ENCODE measurements around the gene GPR162.

DNA sequence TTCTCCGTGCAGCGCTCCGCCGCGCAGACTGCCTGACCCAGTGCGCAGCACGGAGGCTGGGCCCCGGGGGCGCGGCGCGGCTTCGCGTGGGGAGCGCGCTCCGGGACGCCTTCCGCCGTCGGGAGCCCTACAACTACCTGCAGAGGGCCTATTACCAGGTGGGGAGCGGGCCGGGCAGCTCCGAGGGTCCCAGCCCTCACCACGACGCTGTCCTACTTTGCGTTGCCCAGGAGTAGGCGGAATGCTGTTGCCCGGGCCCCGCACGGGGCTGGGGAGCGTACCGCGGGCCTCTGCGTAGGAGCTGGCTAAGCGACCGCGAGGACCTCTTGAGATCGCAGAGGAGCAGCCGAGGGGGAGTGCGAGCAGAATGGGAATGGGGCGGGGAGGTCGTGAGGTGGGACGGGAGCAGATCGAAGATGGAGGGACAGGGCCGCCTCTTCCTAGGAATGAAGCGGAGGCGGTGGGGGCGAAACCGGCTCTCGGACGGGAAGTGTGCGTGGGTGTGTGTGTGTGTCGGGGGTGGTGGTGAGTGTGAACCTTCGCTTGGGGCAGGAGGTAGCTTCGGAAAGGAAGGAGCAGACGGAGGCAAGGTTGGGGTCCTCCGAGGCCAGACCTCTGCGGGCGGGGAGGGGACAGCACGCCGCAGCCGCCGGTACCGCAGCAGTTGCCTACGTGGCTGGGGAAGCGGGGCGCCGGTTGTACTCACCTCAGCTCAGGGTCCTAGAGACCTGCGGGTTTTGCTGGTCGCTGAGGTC is 7.3 kb downstream of the GPR162 start:
- TF ChIP-seq, protein P1, sequence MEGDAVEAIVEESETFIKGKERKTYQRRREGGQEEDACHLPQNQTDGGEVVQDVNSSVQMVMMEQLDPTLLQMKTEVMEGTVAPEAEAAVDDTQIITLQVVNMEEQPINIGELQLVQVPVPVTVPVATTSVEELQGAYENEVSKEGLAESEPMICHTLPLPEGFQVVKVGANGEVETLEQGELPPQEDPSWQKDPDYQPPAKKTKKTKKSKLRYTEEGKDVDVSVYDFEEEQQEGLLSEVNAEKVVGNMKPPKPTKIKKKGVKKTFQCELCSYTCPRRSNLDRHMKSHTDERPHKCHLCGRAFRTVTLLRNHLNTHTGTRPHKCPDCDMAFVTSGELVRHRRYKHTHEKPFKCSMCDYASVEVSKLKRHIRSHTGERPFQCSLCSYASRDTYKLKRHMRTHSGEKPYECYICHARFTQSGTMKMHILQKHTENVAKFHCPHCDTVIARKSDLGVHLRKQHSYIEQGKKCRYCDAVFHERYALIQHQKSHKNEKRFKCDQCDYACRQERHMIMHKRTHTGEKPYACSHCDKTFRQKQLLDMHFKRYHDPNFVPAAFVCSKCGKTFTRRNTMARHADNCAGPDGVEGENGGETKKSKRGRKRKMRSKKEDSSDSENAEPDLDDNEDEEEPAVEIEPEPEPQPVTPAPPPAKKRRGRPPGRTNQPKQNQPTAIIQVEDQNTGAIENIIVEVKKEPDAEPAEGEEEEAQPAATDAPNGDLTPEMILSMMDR (optimal IDR thresholded peaks at IDR 0.05 in 1 of 3, IDR thresholded peaks at IDR 0.05 in 1 of 3, conservative IDR thresholded peaks at IDR 0.05 in 1 of 3; ENCODE audit: extremely low read depth in 1 of 3, insufficient read depth in 2 of 3, low read length in 3 of 3): no peak
- peak; percentile 48 for TF ChIP-seq EZH2 (IDR thresholded peaks at IDR 0.05; ENCODE audit: low read length)
